ENCODE data around the gene CD300LF. TPM values are rescaled to one million over a fixed set of nuclear protein-coding genes. Genes with fewer than 3 reads are reported as not detected.
A peak's percentile ranks its signal among the peaks of the same experiment; 100 is the strongest.

The CD300LF gene
- total RNA-seq, 1 experiment from 2014 or later = not detected

GRCh38 chr17:74737299-74738050, 24.8 kb upstream of the CD300LF start:
- Histone ChIP-seq H3K79me2 (ENCODE audit: insufficient read depth, low read length) (no peaks in the 10 kb centered on the region), H2AFZ (ENCODE audit: low read depth, low read length, poor library complexity, severe bottlenecking) (peak overlapping the region; percentile 89), H3K36me3 (ENCODE audit: control insufficient read depth in 1 of 2, insufficient read depth in 2 of 2, low read length in 2 of 2) (no peaks in the 10 kb centered on the region), H3K9me3 (ENCODE audit: control insufficient read depth in 1 of 2, insufficient read depth in 1 of 2, low read depth in 1 of 2, low read length in 2 of 2) (no peaks in the 10 kb centered on the region), H3K4me2 (ENCODE audit: low read length) (peak overlapping the region; percentile 100), H3K27ac (ENCODE audit: low read depth, low read length) (peak overlapping the region; percentile 68), H4K20me1 (ENCODE audit: insufficient read depth) (no peaks in the 10 kb centered on the region), H3K9me2 (ENCODE audit: insufficient read depth) (no peaks in the 10 kb centered on the region), H3K4me1 (ENCODE audit: control insufficient read depth in 1 of 2, insufficient read depth in 2 of 2, low read length in 2 of 2) (peaks cover 26 to 27% of the 10 kb centered on the region in 2 experiments), H3K27me3 (ENCODE audit: insufficient read depth, low read length) (no peaks in the 10 kb centered on the region), H3K4me3 (replicated peaks in 1 of 2; ENCODE audit: low read depth in 1 of 2, low read length in 2 of 2) (peak overlapping the region; percentile 69 to 76), H3K9ac (ENCODE audit: low read length) (peak overlapping the region; percentile 59)
- intact Hi-C loops (cut with micrococcal nuclease) = loop anchor here (1.0 kb wide), 1 partner anchor 171 kb away; no protein-coding TSS in a partner anchor
- peak; percentile 59 for DNase-seq (ENCODE audit: low read depth, low spot score)
- RAD21 ChIA-PET (ENCODE audit: low non-redundant PET in 1 of 2, low total read pairs in 2 of 2, uncharacterized antibody in 2 of 2, unreplicated experiment in 2 of 2) = interaction anchor here (0.7 to 3.7 kb wide), 6 partner anchors 80 to 369 kb away, joined by 3 to 52 read pairs (median 4); no protein-coding TSS in a partner anchor
- CTCF ChIA-PET = interaction anchor here (0.7 to 5.0 kb wide), 28 partner anchors 9 to 358 kb away, joined by 3 to 253 read pairs (median 6); partner anchors contain the start of genes FDXR and NAT9
- peak; percentile 73 for ATAC-seq
- TSS peak; percentile 60 for BruUV-seq (replicated peaks)
- POLR2A ChIA-PET = interaction anchor here (0.6 to 3.4 kb wide), 5 partner anchors 11 to 231 kb away, joined by 3 to 25 read pairs (median 6); partner anchors contain the start of genes FDXR, NAT9 and NHERF1
- TF ChIP-seq SIN3A (IDR thresholded peaks at IDR 0.05; ENCODE audit: low read depth) (no peak; the same call in 1 of the 2 replicates), CBX3 (IDR thresholded peaks at IDR 0.05; ENCODE audit: low read depth) (no peak), EZH2 (IDR thresholded peaks at IDR 0.05) (no peak), EGR1 (IDR thresholded peaks at IDR 0.05; ENCODE audit: low read depth) (no peak), EZH2phosphoT487 (IDR thresholded peaks at IDR 0.05; ENCODE audit: borderline replicate concordance) (no peak), ZBTB33 (IDR thresholded peaks at IDR 0.05; ENCODE audit: extremely low read depth, insufficient replicate concordance, low read length) (no peak), ZNF274 (IDR thresholded peaks at IDR 0.05; ENCODE audit: low read depth, low read length) (no peak), SRF (IDR thresholded peaks at IDR 0.05; ENCODE audit: low read depth) (no peak), POLR2AphosphoS5 (IDR thresholded peaks at IDR 0.05; ENCODE audit: low read depth, low read length) (peak; percentile 24; the same call in 1 of the 2 replicates), ZFX (IDR thresholded peaks at IDR 0.05) (no peak), CTCF (IDR thresholded peaks at IDR 0.05 in 2 of 3, conservative IDR thresholded peaks at IDR 0.05 in 1 of 3; ENCODE audit: borderline replicate concordance in 1 of 3, insufficient read depth in 1 of 3, low read depth in 2 of 3, low read length in 2 of 3) (peak; percentile 69 to 80 (median 73); a peak in 5 of 6 replicates), TCF7L2 (IDR thresholded peaks at IDR 0.05; ENCODE audit: borderline replicate concordance, extremely low read depth, insufficient read depth, insufficient read length) (no peak), CEBPB (IDR thresholded peaks at IDR 0.05; ENCODE audit: low read depth) (no peak), JUND (IDR thresholded peaks at IDR 0.05) (no peak), RAD21 (IDR thresholded peaks at IDR 0.05; ENCODE audit: low read depth) (peak; percentile 56; the same call in 1 of the 2 replicates), POLR2A (IDR thresholded peaks at IDR 0.05; ENCODE audit: borderline replicate concordance, extremely low read depth, insufficient read depth, insufficient read length) (no peak)
- TF ChIP-seq, protein P1, sequence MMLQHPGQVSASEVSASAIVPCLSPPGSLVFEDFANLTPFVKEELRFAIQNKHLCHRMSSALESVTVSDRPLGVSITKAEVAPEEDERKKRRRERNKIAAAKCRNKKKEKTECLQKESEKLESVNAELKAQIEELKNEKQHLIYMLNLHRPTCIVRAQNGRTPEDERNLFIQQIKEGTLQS (IDR thresholded peaks at IDR 0.05) = no peak
- TF ChIP-seq, protein P2, sequence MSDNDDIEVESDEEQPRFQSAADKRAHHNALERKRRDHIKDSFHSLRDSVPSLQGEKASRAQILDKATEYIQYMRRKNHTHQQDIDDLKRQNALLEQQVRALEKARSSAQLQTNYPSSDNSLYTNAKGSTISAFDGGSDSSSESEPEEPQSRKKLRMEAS (IDR thresholded peaks at IDR 0.05) = no peak; the same call in 1 of the 2 replicates
